GM18951 (cell line): ENCODE measurements around the gene ANO1.
"Not testable (repeated sequence)": the region's sequence is repeated elsewhere in the genome, so short reads cannot be mapped to it uniquely, and the experiment has no call there.

Source experiments
- POLR2A ChIP-seq: IDR thresholded peaks from 4 replicates; pipeline ENCODE4 v1.6.1; 2011; ENCODE audit warnings: mild to moderate bottlenecking; ENCODE audit not compliant: insufficient read length, insufficient read depth; ENCODE audit errors: extremely low read depth
- in situ Hi-C: fragments of 300-500 bp; cut with MboI; formaldehyde crosslinking; loops from one replicate; pipeline ENCODE4 v1.12.0; 2022; ENCODE audit warnings: low sequenced_read_pairs, mixed read lengths, inconsistent platforms; ENCODE audit not compliant: unreplicated experiment

ANO1 gene

GRCh38 chr11:70205049-70205725 is 127.1 kb downstream of the ANO1 start:
- TF ChIP-seq POLR2A = peak; percentile 14
- in situ Hi-C loops = no loop called here

GRCh38 chr11:70205766-70206165 is 127.6 kb downstream of the ANO1 start:
- in situ Hi-C loops = no loop called here
- TF ChIP-seq POLR2A = no peak

GRCh38 chr11:70206226-70206981 is 128.3 kb downstream of the ANO1 start:
- TF ChIP-seq POLR2A = no peak
- in situ Hi-C loops = no loop called here

GRCh38 chr11:70206982-70207376 is 128.9 kb downstream of the ANO1 start:
- no peak for TF ChIP-seq POLR2A
- in situ Hi-C loops = no loop called here

GRCh38 chr11:70207531-70208131 is 129.5 kb downstream of the ANO1 start:
- TF ChIP-seq POLR2A = no peak
- in situ Hi-C loops = no loop called here

- in situ Hi-C loops = no loop called here
- no peak for TF ChIP-seq POLR2A
Observed at GRCh38 chr11:70209391-70209912, 131.3 kb downstream of the ANO1 start.

- in situ Hi-C loops = no loop called here
- TF ChIP-seq POLR2A = no peak
Observed at GRCh38 chr11:70210051-70210501, 132.0 kb downstream of the ANO1 start.

GRCh38 chr11:70210530-70210929 is 132.4 kb downstream of the ANO1 start:
- no peak for TF ChIP-seq POLR2A
- in situ Hi-C loops = no loop called here

GRCh38 chr11:70212227-70212811 is 134.2 kb downstream of the ANO1 start:
- in situ Hi-C loops = no loop called here
- TF ChIP-seq POLR2A = no peak

GRCh38 chr11:70217388-70217787 is 139.3 kb downstream of the ANO1 start:
- in situ Hi-C loops = not testable (repeated sequence)

GRCh38 chr11:70218076-70218475 is 140.0 kb downstream of the ANO1 start:
- in situ Hi-C loops = not testable (repeated sequence)

GRCh38 chr11:70220136-70220535 is 142.0 kb downstream of the ANO1 start:
- in situ Hi-C loops = no loop called here
- TF ChIP-seq POLR2A = no peak

- in situ Hi-C loops = no loop called here
- TF ChIP-seq POLR2A = no peak
Observed at GRCh38 chr11:70220920-70221319, 142.8 kb downstream of the ANO1 start.
